ENCODE measurements around the gene NRG3. TPM values are rescaled to one million over a fixed set of nuclear protein-coding genes. Genes with fewer than 3 reads are reported as not detected.
"Not testable (repeated sequence)": the region's sequence is repeated elsewhere in the genome, so short reads cannot be mapped to it uniquely, and the experiment has no call there.

Gene NRG3
- total RNA-seq, 2 donors from 2014 or later: 0.97 TPM; not detected in 1

DNA sequence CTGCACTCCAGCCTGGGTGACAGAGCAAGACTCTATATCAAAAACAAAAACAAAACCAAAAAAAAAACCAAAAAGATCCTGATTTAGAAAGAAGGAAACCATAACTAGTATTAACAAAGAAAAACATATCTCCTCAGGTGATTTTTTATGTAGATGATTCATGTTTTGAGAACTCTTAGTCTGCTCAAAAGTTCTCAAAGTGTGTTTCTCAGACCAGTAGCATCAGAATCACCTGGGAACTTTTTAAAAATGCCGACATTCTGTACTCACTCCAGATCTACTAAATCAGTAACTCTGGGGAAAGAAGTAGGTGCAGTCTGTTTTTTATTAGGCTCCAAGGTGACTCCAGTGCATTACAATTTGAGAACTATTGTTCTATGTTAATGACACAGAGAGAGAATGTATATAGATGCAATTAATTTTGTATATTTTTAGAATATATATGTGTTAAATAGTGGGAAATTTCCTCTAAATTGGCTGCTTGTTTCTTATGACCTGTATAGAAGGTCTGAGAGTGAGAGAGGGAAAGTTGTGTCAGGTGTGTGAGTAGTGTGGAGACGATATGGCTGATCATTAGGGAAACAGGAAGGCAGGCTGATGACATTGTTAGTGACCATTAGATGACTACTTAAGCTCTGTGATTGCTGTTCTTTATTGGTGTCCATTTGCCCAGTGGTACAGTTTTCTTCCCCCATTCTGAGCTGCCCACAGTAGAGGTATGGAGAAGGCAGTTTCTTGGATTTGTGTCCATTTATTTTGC is 1075.0 kb downstream of the NRG3 start:
- no peak for DNase-seq (ENCODE audit: low spot score)
- TF ChIP-seq POLR2AphosphoS5 (IDR thresholded peaks at IDR 0.05) (no peak), CTCF (IDR thresholded peaks at IDR 0.05) (no peak), POLR2A (IDR thresholded peaks at IDR 0.05) (no peak)
- no peak overlapping the region for H3K27ac ChIP-seq
- no peaks in the 10 kb centered on the region for H3K4me1 ChIP-seq (replicated peaks)
- H3K4me3 ChIP-seq: no peak overlapping the region
- no peaks in the 10 kb centered on the region for H3K9me3 ChIP-seq
- H3K27me3 ChIP-seq (replicated peaks; ENCODE audit: insufficient read depth): no peaks in the 10 kb centered on the region
- WGBS: 64% methylated on average over 2 of the region's 2 CpGs
- intact Hi-C loops (cut with DNase I): no loop called here
- H3K36me3 ChIP-seq: no peaks in the 10 kb centered on the region

DNA sequence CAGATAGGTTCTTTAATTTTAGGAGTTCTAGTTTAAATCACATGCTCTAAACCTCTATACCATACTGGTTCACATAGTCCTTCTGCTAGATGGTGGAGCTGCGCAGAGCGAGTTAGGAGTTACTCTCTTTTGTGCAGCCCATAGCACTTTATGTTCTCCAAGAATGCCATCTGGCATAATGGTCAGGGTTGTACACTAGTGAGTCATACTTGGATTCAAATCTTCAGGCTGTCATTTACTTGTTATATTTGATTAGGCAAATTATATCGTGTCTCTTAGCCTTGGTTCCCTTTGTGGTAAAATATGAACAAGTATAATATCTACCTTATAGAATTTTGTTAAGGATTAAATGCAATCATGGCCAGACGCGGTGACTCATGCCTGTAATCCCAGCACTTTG is 1078.3 kb downstream of the NRG3 start:
- Histone ChIP-seq H3K4me3 (no peak overlapping the region), H3K9me3 (no peaks in the 10 kb centered on the region), H3K27me3 (replicated peaks; ENCODE audit: insufficient read depth) (no peaks in the 10 kb centered on the region), H3K27ac (no peak overlapping the region), H3K36me3 (no peaks in the 10 kb centered on the region), H3K4me1 (replicated peaks) (no peaks in the 10 kb centered on the region)
- intact Hi-C loops (cut with DNase I): no loop called here
- 91% methylated on average over 5 of the region's 5 CpGs for WGBS
- TF ChIP-seq POLR2A (IDR thresholded peaks at IDR 0.05) (no peak), POLR2AphosphoS5 (IDR thresholded peaks at IDR 0.05) (no peak), CTCF (IDR thresholded peaks at IDR 0.05) (no peak)
- DNase-seq (ENCODE audit: low spot score): no peak

DNA sequence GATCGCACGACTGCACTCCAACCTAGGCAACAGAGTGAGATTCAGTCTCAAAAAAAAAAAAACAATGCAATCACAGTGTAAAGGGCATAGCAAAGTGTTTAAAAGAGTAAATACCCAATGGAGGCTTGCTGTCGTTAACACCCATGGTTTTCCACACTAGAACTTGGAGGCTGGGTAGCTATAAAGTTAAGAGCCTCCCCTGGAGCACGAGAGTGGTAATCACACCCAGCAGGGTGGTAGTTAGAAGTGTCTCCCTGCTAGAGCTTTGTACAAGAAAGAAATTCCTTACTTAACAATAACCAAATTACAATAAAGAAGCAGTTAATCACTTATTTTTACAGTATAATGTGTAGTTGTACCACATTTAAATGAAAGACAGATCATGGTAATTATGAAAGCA is 1078.9 kb downstream of the NRG3 start:
- H3K9me3 ChIP-seq: no peaks in the 10 kb centered on the region
- H3K27ac ChIP-seq: no peak overlapping the region
- no peaks in the 10 kb centered on the region for H3K36me3 ChIP-seq
- intact Hi-C loops (cut with DNase I): no loop called here
- no peaks in the 10 kb centered on the region for H3K27me3 ChIP-seq (replicated peaks; ENCODE audit: insufficient read depth)
- WGBS: 66% methylated on average over 4 of the region's 4 CpGs
- H3K4me1 ChIP-seq (replicated peaks): no peaks in the 10 kb centered on the region
- DNase-seq (ENCODE audit: low spot score): no peak
- TF ChIP-seq POLR2AphosphoS5 (IDR thresholded peaks at IDR 0.05) (no peak), POLR2A (IDR thresholded peaks at IDR 0.05) (no peak), CTCF (IDR thresholded peaks at IDR 0.05) (no peak)
- no peak overlapping the region for H3K4me3 ChIP-seq

GRCh38 chr10:82960421-82961060 is 1085.5 kb downstream of the NRG3 start:
- DNase-seq (ENCODE audit: low spot score); intact Hi-C loops (cut with DNase I); H3K4me1 ChIP-seq (replicated peaks); H3K9me3 ChIP-seq; H3K27me3 ChIP-seq (replicated peaks; ENCODE audit: insufficient read depth); H3K4me3 ChIP-seq; H3K36me3 ChIP-seq; H3K27ac ChIP-seq: not testable (repeated sequence)
- WGBS: 71% methylated on average over 7 of the region's 7 CpGs

GRCh38 chr10:82961864-82962263 is 1086.9 kb downstream of the NRG3 start:
- no peaks in the 10 kb centered on the region for H3K4me1 ChIP-seq (replicated peaks)
- H3K4me3 ChIP-seq: no peak overlapping the region
- no peaks in the 10 kb centered on the region for H3K9me3 ChIP-seq
- intact Hi-C loops (cut with DNase I): no loop called here
- H3K27me3 ChIP-seq (replicated peaks; ENCODE audit: insufficient read depth): no peaks in the 10 kb centered on the region
- no peaks in the 10 kb centered on the region for H3K36me3 ChIP-seq
- no peak for DNase-seq (ENCODE audit: low spot score)
- H3K27ac ChIP-seq: no peak overlapping the region
- TF ChIP-seq CTCF (IDR thresholded peaks at IDR 0.05) (no peak), POLR2A (IDR thresholded peaks at IDR 0.05) (no peak), POLR2AphosphoS5 (IDR thresholded peaks at IDR 0.05) (no peak)
- WGBS: 43% methylated on average over 1 of the region's 1 CpG

Data from prostate gland (tissue), 2 donors.